Thyroid gland (tissue), 4 donors: Measurements from ENCODE around the gene SLC7A10. TPM values are rescaled to one million over a fixed set of nuclear protein-coding genes. Genes with fewer than 3 reads are reported as not detected.

Source experiments
- DNase-seq, 2 donors: peaks; one replicate each; pipeline ENCODE4 v3.0.0-alpha.2; 2019
- H3K27ac ChIP-seq, 3 donors: fragments of 200-600 bp; sonication (generic); 1 replicate in 2 of 3; 2 replicates in 1 of 3; pipeline ENCODE4 v1.5.1; 2016 to 2019; ENCODE audit warnings: mild to moderate bottlenecking in 1 of 3, moderate library complexity in 1 of 3
- H3K27me3 ChIP-seq: fragments of 200-600 bp; sonication (generic); one replicate; pipeline ENCODE4 v1.5.1; 2019
- H3K36me3 ChIP-seq, 2 donors: fragments of 200-600 bp; sonication (generic); one replicate each; pipeline ENCODE4 v1.5.1; 2016 to 2019
- H3K4me1 ChIP-seq, 2 donors: fragments of 200-600 bp; sonication (generic); one replicate each; pipeline ENCODE4 v1.5.1; 2017 to 2019
- H3K4me3 ChIP-seq, 3 donors: fragments of 200-600 bp; sonication (generic); replicated peaks in 1 of 3; 1 replicate in 2 of 3; 2 replicates in 1 of 3; pipeline ENCODE4 v1.5.1; 2016; ENCODE audit warnings: mild to moderate bottlenecking in 1 of 3
- H3K9me3 ChIP-seq: fragments of 200-600 bp; sonication (generic); one replicate; pipeline ENCODE4 v1.5.1; 2017
- CTCF ChIP-seq, 6 experiments: fragments of 200-600 bp in 3 of 6; fragments of 450-650 bp in 3 of 6; sonication (generic) in 3 of 6; IDR thresholded peaks; one replicate each; pipeline ENCODE4 v1.5.1; 2016 to 2019; ENCODE audit warnings: antibody characterized with exemption in 6 of 6, mild to moderate bottlenecking in 2 of 6, inconsistent platforms in 1 of 6, moderate library complexity in 1 of 6
- POLR2A ChIP-seq, 2 donors: fragments of 450-650 bp; IDR thresholded peaks; one replicate each; pipeline ENCODE4 v1.6.1; 2017; ENCODE audit warnings: antibody characterized with exemption in 2 of 2, mild to moderate bottlenecking in 2 of 2, moderate library complexity in 1 of 2
- WGBS, 2 donors: methylation state at CpG; one replicate each; pipeline ENCODE4 v1.1.5; 2017; 5-methylcytosine and 5-hydroxymethylcytosine counted together
- intact Hi-C: fragments of 100-400 bp; cut with DNase I; formaldehyde crosslinking; loops from one replicate; pipeline ENCODE4 v1.15.1; 2023
- total RNA-seq, 4 donors: library from RNA; depleted of rRNA; stranded (reverse); fragments of >200 nt; gene quantifications; one replicate each; pipeline ENCODE4 v1.2.3, GENCODE V29; 2016

The SLC7A10 gene
- 1 to 10 TPM in 1 of 4 donors, under 1 TPM in 3; 0.29 to 2.7 (median 0.78) TPM for total RNA-seq

DNA sequence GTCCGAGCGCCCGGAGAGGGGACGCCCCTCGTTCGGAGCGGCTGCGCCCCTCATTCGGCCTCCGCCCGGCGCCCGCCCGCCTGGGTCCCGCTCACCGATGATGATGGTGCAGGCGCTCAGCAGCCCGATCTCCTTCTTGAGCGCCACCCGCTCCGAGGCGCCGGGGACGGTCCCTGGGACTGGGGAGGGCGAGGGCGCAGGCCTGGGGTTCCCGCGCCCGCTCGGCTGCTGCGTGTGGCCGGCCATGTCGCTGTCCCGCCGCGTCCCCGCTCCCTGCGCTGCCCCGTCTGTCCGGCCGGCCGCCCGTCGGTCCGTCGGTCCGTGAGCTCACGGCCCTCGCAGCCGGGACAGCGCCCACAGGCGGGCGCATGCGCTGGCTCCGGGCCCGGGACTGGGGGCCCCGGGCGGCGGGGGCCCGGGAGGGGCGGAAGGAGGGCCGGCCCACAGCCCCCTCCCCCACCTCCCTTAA is at the start of gene SLC7A10:
Gene SLC7A10, minus strand, starts transcription at position 393 of the 469 bp plus-strand sequence. Its CDS starts 147 bp downstream, at position 246.
- Histone ChIP-seq H3K4me3 (peak within 1 kb of the TSS in 1 of 3 donors; percentile 21), H3K36me3 (no peaks in the 10 kb centered on the region), H3K27ac (no peak within 1 kb of the TSS), H3K27me3 (peaks cover 30% of the 10 kb centered on the region), H3K4me1 (peaks cover 0 to 15% of the 10 kb centered on the region in 2 donors), H3K9me3 (no peaks in the 10 kb centered on the region)
- no peak for TF ChIP-seq CTCF (IDR thresholded peaks at IDR 0.05)
- no peak for TF ChIP-seq POLR2A (IDR thresholded peaks at IDR 0.05)
- intact Hi-C loops: no loop called here
- 0 to 5% methylated on average over 2 to 15 of the region's 62 CpGs for WGBS, 2 donors
- no peak for DNase-seq

GRCh38 chr19:33274663-33275558 is 49.3 kb upstream of the SLC7A10 start:
- H3K4me1 ChIP-seq: peaks cover 0 to 6% of the 10 kb centered on the region in 2 donors
- no peaks in the 10 kb centered on the region for H3K9me3 ChIP-seq
- intact Hi-C loops: no loop called here
- WGBS, 2 donors: 84 to 90% methylated on average over 12 of the region's 17 CpGs
- no peaks in the 10 kb centered on the region for H3K27me3 ChIP-seq
- no peak overlapping the region for H3K27ac ChIP-seq
- no peaks in the 10 kb centered on the region for H3K36me3 ChIP-seq
- H3K4me3 ChIP-seq: no peak overlapping the region
- TF ChIP-seq CTCF (IDR thresholded peaks at IDR 0.05) (no peak), POLR2A (IDR thresholded peaks at IDR 0.05) (no peak)
- no peak for DNase-seq

DNA sequence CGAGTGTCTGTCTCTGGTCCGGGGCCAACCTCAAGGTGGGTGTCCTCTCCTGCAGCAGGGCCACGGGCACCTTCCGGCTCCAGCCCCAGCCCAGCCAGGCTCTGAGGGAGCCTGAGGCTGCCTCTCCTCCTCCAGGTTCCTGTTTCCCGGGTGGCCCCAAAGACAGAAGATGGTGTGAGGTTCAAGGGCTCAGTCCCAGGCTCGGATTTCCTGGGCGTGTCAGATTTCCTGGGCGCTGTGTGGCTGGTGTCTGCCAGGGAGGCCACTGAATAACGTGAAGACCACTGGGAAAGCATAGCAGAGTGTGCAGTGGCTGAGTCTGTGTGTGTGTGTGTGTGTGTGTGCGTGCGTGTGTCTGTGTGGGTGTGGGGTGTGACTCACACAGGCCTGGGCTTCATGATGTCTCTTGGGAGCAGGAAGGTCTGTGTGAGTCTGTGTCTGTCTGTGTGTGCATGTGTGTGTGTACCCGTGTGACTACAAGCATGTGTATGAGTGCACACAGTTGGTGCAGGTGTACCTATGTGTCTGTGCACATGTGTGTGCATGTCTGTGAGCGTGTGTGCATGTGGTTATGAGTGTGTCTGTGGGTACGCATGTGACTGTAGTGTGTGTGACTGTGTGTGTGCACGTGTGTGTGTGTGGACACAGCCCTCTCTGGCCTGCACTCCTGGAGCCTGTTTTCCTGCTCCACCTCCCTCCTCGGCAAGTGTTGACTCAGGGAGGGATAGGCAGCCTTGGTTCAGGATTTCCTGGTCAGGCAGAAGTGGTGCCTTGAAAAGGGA is 48.4 kb upstream of the SLC7A10 start:
- no peak overlapping the region for H3K27ac ChIP-seq
- 59 to 62% methylated on average over 5 to 12 of the region's 16 CpGs for WGBS, 2 donors

GRCh38 chr19:33273065-33273736 is 47.6 kb upstream of the SLC7A10 start:
- no peaks in the 10 kb centered on the region for H3K27me3 ChIP-seq
- 77 to 85% methylated on average over 8 to 15 of the region's 26 CpGs for WGBS, 2 donors
- no peak overlapping the region for H3K27ac ChIP-seq
- no peak overlapping the region for H3K4me3 ChIP-seq
- no peaks in the 10 kb centered on the region for H3K9me3 ChIP-seq
- no peak for DNase-seq
- peaks cover 0 to 6% of the 10 kb centered on the region in 2 donors for H3K4me1 ChIP-seq
- no peaks in the 10 kb centered on the region for H3K36me3 ChIP-seq
- intact Hi-C loops: no loop called here
- TF ChIP-seq POLR2A (IDR thresholded peaks at IDR 0.05) (no peak), CTCF (IDR thresholded peaks at IDR 0.05) (no peak)

More for the DNA sequence above, 48.4 kb upstream of the SLC7A10 start:
- no peak for TF ChIP-seq POLR2A (IDR thresholded peaks at IDR 0.05)
- no peak for TF ChIP-seq CTCF (IDR thresholded peaks at IDR 0.05)
- H3K4me3 ChIP-seq: no peak overlapping the region
- H3K36me3 ChIP-seq: no peaks in the 10 kb centered on the region
- H3K9me3 ChIP-seq: no peaks in the 10 kb centered on the region
- no peak for DNase-seq
- H3K4me1 ChIP-seq: peaks cover 0 to 6% of the 10 kb centered on the region in 2 donors
- intact Hi-C loops: no loop called here
- no peaks in the 10 kb centered on the region for H3K27me3 ChIP-seq
